RKO (cell line): Measurements from ENCODE around the gene TUBB6.

Experiments
- DNase-seq: peaks from one replicate; pipeline ENCODE4 v3.0.0-alpha.2; 2016; ENCODE audit warnings: low spot score

Gene TUBB6

GRCh38 chr18:12314591-12315305 lies 6.7 kb downstream of the TUBB6 start:
- no peak for DNase-seq

DNA sequence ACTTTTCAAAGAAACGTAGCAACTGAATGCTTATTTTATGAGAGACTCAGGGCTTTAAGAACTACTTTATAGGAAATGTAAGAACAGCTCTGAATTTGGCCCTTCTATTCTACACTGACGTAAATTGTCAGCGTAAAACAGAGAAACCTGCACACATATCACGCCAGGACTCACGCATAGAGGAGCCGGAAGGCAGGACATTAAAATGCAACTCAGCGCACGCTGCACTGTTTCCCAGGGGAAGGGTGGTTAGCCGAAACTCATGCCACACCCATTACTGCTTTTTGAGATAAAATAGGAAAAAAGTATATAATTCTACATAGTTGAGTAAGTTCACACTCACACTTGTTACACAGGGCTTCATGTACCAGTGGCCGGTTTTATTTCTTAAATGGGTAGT lies 7.4 kb downstream of the TUBB6 start:
- DNase-seq, result no peak

- DNase-seq, result no peak
Observed at GRCh38 chr18:12315911-12316310, 7.9 kb downstream of the TUBB6 start.

DNA sequence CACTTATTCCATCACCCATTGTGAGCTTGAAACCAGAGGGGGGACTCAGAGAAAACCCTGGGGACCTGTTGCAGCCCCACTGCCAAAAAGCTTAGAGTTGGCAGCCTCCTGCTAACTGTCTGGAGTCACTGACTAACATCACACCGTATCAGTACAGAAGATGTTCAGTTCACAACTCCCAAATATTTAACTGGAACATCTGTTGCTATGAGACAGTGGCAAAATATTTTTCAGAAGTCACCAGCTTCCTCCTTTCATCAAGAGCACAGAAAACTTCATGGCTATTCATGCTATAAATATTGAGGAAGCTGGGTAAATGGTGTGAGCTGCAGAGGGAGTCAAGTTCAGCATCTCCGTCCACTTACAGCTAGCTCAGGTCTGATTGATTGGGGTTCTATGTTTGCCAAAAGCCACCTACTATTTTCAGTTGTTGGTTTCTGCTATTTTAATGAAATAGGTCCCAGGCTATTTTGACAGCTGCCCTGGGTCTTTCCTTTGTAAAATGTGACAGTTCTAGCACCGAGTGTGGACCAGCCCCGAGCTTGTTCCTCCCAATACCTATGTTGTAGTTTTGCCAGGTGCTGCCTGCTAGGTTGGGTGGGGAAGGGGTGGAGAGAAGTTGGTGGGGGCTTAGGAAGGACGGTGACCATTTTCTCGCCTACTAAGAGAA lies 9.8 kb downstream of the TUBB6 start:
- DNase-seq, result peak; percentile 18

- no peak for DNase-seq
Observed at GRCh38 chr18:12318334-12318697, 10.3 kb downstream of the TUBB6 start.

DNA sequence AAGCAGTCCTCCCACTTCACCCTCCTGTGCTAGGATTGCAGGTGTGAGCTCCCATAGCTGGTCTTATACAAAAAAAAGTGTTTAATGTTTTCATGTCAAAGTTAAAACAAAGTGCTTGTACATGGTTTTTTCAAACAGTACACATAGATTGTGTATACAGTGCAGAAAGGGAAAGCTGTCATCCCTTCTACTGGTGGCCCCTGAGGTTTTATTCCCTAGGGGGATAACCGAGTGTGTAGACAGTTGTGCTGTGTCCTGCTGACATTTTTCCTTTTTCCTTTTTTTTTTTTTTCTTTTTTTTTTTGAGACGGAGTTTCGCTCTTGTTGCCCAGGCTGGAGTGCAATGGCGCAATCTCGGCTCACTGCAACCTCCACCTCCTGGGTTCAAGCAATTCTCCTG lies 10.8 kb downstream of the TUBB6 start:
- no peak for DNase-seq

DNA sequence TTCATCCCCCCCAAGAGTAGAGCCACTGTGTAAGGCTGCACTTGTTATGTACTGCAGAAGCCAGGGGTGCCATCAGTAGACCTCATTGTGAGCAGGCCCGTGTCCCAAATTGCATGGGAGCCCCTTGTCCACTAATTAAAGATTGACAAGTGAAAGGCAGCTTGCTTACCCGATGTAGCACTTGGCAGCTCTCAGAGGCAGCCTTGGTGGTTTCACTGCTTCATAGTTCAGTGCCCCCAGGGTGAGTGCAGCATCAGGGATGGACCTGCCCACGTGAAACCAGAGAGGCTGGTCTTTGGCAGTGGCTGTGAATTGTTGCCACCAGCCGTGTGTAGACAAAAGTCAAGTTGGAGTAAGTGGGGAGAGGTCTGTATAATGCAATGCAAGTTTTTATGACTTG lies 13.3 kb downstream of the TUBB6 start:
- DNase-seq, result no peak

- no peak for DNase-seq
Observed at GRCh38 chr18:12324991-12325725, 17.1 kb downstream of the TUBB6 start.

DNA sequence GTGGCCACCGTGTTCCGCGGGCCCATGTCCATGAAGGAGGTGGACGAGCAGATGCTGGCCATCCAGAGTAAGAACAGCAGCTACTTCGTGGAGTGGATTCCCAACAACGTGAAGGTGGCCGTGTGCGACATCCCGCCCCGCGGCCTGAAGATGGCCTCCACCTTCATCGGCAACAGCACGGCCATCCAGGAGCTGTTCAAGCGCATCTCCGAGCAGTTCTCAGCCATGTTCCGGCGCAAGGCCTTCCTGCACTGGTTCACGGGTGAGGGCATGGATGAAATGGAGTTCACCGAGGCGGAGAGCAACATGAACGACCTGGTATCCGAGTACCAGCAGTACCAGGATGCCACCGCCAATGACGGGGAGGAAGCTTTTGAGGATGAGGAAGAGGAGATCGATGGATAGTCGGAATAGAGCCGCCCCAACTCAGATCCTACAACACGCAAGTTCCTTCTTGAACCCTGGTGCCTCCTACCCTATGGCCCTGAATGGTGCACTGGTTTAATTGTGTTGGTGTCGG lies 17.7 kb downstream of the TUBB6 start:
- no peak for DNase-seq

- no peak for DNase-seq
Observed at GRCh38 chr18:12326711-12327460, 18.8 kb downstream of the TUBB6 start.

- DNase-seq, result peak; percentile 34
Observed at GRCh38 chr18:12327510-12328178, 19.6 kb downstream of the TUBB6 start.

DNA sequence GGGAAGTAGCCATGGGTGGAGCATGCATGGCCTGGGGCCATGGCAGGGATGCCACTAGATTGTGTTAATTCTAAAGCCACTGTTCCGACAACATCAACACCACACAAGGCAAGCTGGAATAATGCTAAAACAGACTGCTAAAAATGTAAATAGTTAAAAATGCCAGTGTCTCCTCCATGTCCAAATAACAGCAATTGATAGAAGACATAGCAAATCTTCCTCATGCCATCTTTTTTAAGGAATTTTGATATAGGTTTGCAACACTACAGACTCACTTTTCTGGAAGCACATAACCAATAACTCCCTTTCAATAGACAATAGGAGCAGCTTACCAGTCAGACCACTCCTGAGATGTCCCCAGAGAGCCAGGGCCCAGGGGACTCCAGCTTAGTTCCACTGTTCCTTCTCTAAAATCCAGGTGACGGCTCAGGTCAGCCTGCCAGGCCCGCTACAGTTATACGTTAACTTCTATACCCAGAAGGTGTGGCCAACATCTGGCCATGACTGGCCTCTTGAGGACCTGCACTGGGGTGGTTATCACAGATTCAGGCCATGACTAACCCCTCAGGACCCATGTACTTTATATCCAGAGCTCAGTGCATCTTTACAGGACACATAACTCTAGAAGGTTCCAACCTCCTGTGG lies 20.3 kb downstream of the TUBB6 start:
- no peak for DNase-seq

DNA sequence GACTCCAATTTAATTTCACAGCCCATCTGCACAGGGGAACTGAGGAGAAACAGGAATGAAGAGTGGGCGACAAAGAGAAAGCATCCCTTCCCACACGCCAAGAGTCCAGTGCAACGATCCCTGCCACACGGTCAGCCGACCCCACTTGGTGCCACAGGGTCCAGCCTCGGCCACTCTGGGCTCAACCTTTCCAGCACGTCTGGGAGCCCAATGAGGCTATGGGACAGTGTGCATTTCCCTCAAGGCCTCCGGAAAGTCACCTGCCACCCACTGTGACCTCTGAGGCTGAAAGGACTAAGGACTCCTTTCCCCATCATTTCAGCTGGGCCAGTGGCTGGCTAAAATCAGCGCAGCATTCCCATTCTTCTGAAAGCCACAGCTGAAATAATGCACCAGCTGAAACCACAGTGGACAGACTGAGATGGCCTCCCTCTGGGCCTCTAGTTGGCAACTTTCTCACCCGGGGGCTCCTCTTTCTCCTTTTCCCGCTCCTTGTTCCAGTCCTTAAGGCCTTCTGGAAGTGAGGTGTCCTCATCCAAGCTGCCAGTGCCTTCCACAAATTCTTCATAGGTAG lies 21.2 kb downstream of the TUBB6 start:
- DNase-seq, result no peak

GRCh38 chr18:12330766-12331165 lies 22.7 kb downstream of the TUBB6 start:
- no peak for DNase-seq

- no peak for DNase-seq
Observed at GRCh38 chr18:12333506-12334290, 25.7 kb downstream of the TUBB6 start.

GRCh38 chr18:12334366-12334808 lies 26.3 kb downstream of the TUBB6 start:
- no peak for DNase-seq

DNA sequence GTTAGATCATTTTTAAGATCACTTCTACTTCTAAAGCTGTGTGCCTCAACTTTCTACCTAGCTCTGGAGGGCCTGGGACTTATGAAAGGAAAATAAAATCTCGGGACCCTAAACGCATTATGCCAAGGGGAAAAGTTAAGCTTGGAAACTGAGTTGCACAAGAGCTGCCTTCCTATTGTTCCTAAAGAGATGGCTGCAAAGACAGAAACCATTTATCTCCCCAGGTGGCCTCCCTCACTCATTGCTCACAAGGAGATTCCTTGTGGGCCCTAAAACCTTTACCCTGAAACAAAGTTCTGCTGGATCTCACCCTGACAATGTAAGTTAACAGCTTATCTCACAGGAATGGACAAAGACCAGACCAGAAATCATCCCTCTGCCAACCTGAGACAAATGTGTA lies 26.8 kb downstream of the TUBB6 start:
- DNase-seq, result no peak

DNA sequence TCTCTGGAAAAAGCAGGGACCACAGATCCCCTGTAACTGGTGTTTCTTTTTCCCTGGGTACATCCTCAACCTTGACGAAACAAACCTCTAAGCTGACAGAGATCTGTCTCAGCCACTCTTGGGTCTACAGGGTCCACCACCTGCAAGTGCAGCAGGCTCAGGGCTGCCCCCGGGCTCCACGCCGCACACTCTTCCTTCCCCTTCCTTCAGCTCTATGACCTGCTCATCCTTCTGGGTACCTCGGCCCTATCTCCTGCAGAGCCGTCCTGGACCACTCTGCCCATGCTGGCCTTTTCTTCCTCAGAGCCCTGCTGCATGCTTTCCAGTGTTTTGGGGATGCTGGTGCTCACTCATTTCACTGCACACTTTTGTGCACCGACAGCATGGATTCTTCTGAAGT lies 27.5 kb downstream of the TUBB6 start:
- DNase-seq, result no peak

DNA sequence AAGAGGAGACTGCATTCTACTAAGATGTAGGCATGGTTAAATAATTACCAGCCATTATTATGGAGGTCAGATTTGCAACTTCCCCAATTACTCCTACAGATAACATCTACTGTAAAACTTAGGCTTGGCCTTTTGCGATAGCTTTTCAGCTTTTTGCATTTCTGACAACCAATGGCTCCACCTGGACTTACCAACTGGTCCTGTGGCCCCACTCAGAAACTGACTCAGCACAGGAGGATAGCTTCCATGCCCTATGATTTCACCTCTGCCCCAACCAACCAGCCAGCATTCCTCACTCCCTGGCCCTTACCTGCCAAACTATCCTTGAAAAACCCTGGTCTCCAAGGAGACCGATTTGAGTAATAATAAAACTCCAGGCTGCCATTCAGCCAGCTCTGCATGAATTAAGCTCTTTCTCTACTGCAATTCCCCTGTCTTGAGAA lies 28.2 kb downstream of the TUBB6 start:
- no peak for DNase-seq

DNA sequence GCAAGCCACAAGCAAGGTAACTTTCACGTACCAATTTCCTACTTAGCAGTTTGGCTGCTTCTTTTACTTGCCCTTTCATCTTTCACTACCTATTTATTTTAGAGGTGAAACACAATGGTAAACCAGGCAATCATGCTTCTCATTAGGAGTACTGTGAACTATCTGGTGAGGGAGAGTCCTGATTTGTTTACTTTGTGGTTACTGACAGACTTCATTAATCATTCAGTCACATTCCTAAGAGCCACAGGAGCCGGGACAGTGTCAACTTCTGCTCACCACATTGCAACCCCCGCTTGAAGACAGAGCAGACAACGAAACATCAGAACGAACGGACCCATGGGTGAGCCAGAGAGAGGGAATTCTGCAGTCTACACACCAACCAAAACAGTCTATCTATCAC lies 28.8 kb downstream of the TUBB6 start:
- peak; percentile 16 for DNase-seq
